ENCODE results near the gene SMLR1. TPM values are rescaled to one million over a fixed set of nuclear protein-coding genes. Genes with fewer than 3 reads are reported as not detected.
"Not testable (repeated sequence)": the region's sequence is repeated elsewhere in the genome, so short reads cannot be mapped to it uniquely, and the experiment has no call there.

The SMLR1 gene
- not detected for total RNA-seq

GRCh38 chr6:130827247-130828149 is at the start of gene SMLR1:
Gene SMLR1, plus strand, starts transcription at chr6:130827406. Its CDS starts 8 bp downstream, at chr6:130827414.
- ChIA-PET CTCF (no interaction called here), POLR2A (no interaction called here)

DNA sequence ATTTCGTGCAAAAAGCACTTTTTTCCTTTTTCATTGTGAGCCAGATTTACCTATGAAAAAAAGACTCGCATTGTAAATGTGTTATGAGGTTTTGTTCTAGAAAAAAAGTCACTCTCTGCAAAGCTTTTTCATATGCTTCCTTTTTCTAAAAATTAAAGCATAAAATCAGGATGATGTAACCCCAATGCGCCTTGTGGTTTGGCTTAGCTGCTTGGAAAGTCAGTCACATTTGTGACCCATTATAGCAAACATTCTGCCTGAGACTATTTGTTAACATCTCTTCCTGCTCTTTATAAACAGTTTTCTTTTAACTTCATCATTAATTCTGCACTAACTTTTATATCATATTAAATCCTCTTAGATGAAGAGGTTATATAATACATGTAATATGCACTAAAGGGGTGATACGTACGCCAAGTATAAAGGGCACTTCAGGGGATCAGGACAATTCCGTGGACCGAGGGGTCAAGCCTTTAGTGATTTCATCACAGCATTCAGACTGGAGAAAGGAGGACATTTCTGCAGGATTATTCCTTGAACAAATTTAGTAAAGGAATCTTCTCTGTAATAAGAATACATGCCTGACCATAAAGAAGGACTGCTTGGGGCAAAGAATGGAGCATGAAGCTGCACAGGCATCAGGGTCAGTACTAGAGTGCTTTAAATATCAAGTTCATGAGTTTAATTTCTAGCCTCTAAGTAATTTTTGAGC is 48.1 kb upstream of the SMLR1 start:
- CTCF ChIA-PET = no interaction called here
- POLR2A ChIA-PET = no interaction called here

- ChIA-PET CTCF (no interaction called here), POLR2A (no interaction called here)
Measured at GRCh38 chr6:130779658-130780033, 47.6 kb upstream of the SMLR1 start.

- ChIA-PET POLR2A (interaction anchor here (0.6 kb wide), 1 partner anchor 711 kb away, joined by 3 read pairs; no protein-coding TSS in a partner anchor), CTCF (no interaction called here)
Measured at GRCh38 chr6:130780122-130780521, 47.1 kb upstream of the SMLR1 start.

DNA sequence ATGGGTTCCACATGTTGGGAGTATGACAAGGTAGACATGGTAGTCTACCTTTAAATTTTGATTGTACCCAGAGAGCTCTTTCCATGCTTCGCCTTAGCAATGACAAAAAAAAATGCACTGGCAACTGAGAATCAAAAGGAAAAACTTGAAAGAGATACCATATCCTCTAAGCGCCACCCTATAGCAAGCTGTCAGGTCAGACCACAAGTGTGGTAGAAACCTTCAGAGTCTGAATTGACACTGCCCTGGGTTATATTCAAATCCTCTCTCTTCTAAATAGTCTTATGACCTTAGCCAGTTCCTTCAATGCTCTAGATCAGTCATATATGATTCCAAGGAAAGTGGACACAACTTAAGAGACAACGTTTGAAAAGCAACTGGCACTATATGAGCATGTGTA is 45.6 kb upstream of the SMLR1 start:
- POLR2A ChIA-PET = no interaction called here
- CTCF ChIA-PET = no interaction called here

GRCh38 chr6:130783416-130784107 is 43.6 kb upstream of the SMLR1 start:
- POLR2A ChIA-PET = no interaction called here
- CTCF ChIA-PET = no interaction called here

- CTCF ChIA-PET = no interaction called here
- POLR2A ChIA-PET = no interaction called here
Measured at GRCh38 chr6:130787726-130788500, 39.3 kb upstream of the SMLR1 start.

DNA sequence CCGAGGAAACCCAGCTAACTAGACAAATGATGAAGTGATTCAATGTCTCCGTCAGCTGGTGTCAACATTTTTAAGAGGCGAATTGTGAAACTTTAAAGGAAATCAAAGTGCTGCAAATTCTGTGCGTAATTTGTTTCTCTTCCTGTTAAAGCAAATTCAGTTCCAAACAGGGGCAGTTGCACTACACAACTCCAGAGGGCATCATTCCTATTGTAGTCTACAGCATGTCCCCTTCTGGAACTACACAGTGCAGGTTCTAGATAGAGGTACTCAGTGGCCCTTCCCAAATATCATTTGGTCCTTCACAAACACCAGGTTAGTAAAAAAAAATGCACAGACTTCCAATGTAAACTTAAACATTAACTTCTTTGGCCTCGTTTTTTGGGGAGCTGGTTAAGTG is 38.3 kb upstream of the SMLR1 start:
- POLR2A ChIA-PET = no interaction called here

GRCh38 chr6:130794010-130794697 is 33.1 kb upstream of the SMLR1 start:
- POLR2A ChIA-PET = no interaction called here

More for the DNA sequence above, 38.3 kb upstream of the SMLR1 start:
- CTCF ChIA-PET = no interaction called here

GRCh38 chr6:130794738-130795137 is 32.5 kb upstream of the SMLR1 start:
- ChIA-PET POLR2A (no interaction called here), CTCF (no interaction called here)

More at GRCh38 chr6:130794010-130794697, 33.1 kb upstream of the SMLR1 start:
- CTCF ChIA-PET = no interaction called here

DNA sequence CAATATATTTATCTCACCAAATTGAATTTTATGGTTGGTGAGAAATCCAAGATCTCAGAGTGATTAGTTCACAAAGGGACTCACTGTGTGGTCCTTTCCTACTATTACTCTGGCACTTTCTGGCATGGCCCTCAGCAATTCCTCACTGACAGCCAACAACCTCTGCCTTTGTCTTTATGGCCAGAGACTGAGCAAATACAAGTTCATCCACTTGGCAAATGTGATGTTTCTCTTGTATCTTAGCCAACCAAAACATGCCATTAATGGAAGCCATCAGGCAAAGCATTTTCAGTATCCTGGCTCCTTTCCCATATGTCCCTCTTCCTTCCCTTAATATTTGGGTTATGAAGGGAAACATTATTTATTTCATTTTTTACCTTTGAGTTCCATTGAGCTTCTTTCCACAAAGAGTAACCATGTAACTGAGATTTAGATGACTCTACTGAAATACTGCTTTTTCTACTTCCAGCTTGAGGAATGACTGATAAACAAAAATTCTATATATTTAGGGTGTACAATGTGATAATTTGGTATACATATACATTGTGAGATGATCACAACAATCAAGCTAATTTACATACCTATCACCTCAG is 30.8 kb upstream of the SMLR1 start:
- ChIA-PET CTCF (no interaction called here), POLR2A (no interaction called here)

- POLR2A ChIA-PET = no interaction called here
- CTCF ChIA-PET = no interaction called here
Measured at GRCh38 chr6:130797061-130797460, 30.1 kb upstream of the SMLR1 start.

GRCh38 chr6:130801368-130801767 is 25.8 kb upstream of the SMLR1 start:
- CTCF ChIA-PET, POLR2A ChIA-PET: not testable (repeated sequence)

- ChIA-PET CTCF (no interaction called here), POLR2A (no interaction called here)
Measured at GRCh38 chr6:130810307-130811030, 16.7 kb upstream of the SMLR1 start.

GRCh38 chr6:130811932-130812331 is 15.3 kb upstream of the SMLR1 start:
- ChIA-PET POLR2A (interaction anchor here (0.6 kb wide), 1 partner anchor 306 kb away, joined by 3 read pairs; no protein-coding TSS in a partner anchor), CTCF (no interaction called here)

DNA sequence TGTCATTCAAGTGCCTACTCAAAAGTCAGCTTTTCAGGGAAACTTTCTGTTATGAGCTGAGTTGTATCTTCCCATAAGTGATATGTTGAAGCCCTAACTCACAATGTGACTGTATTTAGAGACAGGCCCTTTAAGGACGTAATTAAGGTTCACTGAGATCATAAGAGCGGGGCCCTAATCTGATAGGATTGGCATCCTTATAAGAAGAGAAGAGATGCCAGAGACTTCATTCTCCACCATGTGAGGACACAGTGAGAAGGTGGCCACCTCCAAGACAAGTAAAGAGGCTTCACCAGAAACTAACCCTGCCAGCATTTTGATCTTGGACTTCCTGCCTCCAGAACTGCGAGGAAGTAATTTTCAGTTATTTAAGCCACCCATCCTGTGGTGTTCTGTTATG is 12.7 kb upstream of the SMLR1 start:
- ChIA-PET CTCF (interaction anchor here (0.5 kb wide), 1 partner anchor 520 kb away, joined by 5 read pairs; no protein-coding TSS in a partner anchor), POLR2A (no interaction called here)

GRCh38 chr6:130815200-130816071 is 11.8 kb upstream of the SMLR1 start:
- ChIA-PET CTCF (interaction anchor here (0.5 kb wide), 1 partner anchor 521 kb away, joined by 5 read pairs; no protein-coding TSS in a partner anchor), POLR2A (no interaction called here)
